Endometrium (tissue), 2 donors: ENCODE results near the gene RAB30.
"Not testable (repeated sequence)": the region's sequence is repeated elsewhere in the genome, so short reads cannot be mapped to it uniquely, and the experiment has no call there.

ENCODE experiments used
- FAIRE-seq: peaks from 2 replicates; lab custom pipeline; 2012; peaks lifted over from hg19 to GRCh38; lab: Jason Lieb, UNC
- donor health status: control.
- donor health status: control.

Gene RAB30

DNA sequence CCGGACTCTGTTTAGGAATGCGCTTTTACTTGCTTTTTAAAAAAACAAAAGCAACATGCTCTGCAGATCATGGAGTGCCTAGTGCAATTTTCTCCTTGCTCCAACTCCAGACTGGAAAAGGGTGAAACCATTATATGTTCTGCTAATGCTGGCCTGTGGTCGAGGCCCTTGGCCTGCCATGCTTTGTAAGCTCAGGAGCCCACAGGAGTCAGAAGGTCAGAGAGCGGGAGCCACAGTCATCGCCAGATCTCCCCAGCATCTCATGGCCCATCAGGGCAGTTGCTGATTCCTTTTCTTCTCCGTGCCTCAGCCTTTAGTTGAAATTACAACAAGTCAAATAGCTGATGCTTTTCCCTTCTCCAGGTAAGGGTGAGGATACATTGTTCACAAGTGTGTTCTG lies 89.8 kb downstream of the RAB30 start:
- no peak for FAIRE-seq

DNA sequence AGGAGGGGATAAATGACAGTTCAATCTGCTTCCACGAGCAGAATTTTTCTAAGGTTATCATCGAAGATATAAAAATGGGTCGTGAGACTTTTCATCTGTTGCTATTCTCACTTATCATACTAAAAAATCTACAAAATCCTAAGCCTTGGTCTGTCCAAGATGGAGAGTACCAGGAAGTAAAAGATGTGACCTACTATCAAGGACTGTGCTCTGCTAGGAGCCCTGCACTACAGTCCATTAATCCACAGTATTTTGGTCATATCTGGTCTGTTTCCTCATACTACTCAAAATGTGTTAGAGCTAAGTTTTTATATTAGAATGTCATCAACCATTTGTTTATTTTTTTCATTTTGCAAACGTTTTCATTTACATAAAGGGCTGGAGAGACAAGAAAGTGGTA lies 90.8 kb downstream of the RAB30 start:
- no peak for FAIRE-seq

DNA sequence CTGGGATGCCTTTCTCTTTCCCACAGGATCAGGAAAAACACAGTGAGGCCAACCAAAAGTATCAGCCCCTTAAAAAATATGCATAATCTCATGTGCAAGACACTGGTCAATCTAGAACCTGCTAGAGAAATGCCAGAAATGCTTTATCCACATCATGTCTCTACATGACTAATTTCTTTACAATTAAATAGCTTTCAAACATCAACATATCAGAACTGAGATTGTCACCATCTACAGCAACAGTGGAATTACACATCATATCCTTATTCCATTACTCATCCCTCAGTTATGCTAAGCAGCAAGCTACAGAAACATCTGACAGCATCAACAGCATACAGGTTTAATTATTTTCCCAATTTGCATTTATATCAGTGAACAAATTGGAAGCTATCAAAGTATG lies 91.4 kb downstream of the RAB30 start:
- FAIRE-seq: no peak

DNA sequence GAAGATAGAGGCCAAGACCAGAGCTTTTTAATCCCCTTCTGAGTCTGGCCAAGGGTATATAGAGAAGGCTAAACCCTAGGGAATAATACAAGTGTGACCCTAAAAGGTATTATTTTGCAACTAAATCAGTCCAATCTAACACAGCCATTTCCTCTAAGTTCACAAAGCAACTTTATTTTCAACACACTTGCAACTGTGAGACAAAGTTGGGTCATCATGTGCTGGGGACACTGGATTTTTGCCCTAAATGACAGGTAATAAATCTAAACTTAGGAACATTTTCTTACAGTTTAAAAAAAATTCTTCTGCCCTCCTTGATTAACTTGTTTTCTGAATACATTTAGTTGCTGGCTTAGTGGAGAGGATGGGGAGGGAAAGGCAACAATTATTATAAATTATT lies 91.9 kb downstream of the RAB30 start:
- FAIRE-seq: no peak

DNA sequence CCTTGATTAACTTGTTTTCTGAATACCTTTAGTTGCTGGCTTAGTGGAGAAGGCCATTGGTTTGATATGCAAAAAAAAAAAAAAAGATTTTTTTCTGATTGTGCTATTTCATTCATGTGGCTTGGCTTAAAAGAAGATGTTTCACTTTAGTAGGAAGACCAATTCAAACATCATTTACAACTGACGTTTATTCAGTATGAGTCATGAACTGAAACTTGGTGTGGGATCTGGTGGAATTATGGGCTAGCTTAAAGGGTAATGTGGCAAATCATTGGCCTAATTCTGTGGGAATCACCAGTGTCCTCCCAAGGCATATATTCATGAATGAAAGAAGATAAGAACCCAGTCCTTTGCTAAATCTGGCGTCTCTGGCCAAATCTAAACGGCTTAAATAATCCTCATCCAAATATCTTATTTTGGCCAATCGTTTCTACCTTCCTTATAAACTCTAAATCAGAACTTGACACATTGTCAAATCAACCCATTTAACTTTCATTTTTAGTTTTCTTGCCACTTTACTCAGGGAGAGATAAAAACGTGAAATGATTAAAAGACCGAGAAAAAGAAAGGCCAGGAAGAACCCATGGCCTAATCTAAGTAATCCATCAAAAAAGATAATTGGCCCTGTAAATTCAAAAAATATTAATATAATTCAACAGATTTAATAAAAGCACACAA lies 93.1 kb downstream of the RAB30 start:
- no peak for FAIRE-seq

DNA sequence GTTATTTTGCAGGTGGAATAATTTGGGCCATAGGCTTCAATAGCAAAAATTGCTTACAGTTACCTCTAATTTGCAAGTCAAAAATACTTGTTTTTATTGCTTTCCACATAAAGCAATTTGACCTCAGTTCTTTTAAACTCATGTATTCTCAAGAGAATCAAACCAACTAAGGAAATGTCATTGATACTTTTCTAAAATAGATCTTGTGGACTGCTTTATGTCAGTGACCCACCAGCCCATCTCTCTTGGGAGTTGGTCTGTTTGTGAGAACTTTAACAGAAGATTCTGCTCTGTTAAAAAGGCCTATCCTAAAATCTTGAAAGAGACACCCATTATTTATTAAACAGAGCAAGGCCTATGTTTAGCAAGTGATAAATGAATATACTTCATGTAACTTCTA lies 94.9 kb downstream of the RAB30 start:
- FAIRE-seq: no peak

DNA sequence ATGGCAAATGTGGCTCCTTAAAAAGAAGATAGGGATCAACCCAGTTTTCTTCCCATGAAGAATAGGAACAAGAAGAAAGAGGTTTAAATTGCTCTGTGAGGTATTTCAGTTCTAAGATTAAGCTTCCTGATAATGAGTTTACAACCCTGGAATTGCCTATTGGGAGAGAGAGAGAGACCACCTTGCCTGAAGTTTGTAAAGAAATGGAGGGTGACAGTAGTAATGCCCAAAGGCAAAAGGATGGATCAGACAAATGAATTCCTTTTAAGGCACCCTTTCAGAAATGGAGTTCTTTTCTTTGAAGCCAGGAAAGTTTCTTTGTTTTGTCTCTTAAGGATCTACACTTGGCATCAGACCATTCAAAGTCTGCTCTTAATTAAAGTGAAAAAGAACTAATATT lies 95.8 kb downstream of the RAB30 start:
- FAIRE-seq: no peak

DNA sequence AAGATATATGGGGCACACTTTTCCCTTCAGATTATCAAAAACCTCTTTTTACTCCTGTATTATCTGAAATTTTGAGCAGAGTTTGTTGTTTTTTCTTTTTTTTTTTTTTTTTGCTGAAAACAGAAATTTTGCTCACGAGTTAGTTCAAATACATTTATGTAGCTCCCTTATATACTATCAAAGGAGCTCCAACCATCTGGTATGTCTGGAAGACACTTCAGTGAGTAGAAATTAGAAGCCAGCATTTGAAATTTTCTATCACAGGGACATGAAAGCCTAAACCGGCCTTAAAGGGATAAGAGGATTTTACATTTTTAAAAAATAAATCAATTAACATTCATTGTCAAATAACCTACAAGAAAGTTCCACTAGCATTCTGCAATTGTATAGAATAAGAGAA lies 96.8 kb downstream of the RAB30 start:
- no peak for FAIRE-seq

DNA sequence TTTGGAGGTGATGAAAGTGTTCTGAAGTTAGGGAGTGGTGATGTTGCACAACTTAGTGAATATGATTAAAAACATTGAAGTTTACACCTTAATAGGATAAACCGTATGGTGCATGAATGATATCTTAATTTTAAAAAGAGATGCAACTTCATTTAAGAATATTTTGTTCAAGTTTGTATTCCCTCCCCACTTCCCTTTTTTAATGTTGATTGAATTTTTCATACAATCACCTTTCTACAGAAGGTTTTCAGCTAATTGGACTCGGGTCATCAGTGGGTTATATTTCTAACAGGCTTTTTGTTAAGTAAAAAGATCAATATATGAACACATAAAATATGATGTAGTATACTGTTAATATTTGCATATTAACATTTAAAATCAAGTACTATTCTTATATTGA lies 97.6 kb downstream of the RAB30 start:
- no peak for FAIRE-seq

DNA sequence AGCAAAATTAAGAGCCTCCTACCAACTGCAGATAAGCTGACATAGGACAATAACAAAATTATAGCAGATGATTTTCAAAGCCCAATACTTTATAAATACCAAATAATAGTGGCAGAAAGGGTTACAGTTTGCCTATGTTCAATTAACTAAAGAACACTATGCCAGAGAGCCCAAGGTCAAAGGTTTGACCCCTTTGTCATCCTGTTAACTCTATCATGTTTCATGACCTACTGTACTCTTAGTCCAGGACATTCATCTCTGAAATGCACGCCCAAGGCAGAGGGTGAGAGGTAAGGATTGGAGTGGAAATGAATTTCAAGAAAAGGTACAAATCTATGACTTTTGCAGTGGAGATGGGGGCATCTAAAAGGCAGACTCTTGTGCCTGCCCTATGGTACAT lies 99.6 kb downstream of the RAB30 start:
- FAIRE-seq: no peak

DNA sequence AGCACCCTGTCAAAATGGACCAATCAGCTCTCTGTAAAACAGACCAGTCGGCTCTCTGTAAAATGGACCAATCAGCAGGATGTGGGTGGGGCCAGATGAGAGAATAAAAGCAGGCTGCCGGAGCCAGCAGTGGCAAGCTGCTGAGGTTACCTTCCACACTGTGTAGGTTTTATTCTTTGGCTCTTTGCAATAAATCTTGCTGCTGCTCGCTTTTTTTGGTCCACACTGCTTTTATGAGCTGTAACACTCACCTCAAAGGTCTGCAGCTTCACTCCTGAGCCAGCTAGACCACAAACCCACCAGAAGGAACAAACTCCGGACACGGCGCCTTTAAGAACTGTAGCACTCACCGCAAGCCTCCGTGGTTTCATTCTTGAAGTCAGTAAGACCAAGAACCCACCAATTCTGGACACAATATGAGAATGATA lies 100.2 kb downstream of the RAB30 start:
- FAIRE-seq: not testable (repeated sequence)

DNA sequence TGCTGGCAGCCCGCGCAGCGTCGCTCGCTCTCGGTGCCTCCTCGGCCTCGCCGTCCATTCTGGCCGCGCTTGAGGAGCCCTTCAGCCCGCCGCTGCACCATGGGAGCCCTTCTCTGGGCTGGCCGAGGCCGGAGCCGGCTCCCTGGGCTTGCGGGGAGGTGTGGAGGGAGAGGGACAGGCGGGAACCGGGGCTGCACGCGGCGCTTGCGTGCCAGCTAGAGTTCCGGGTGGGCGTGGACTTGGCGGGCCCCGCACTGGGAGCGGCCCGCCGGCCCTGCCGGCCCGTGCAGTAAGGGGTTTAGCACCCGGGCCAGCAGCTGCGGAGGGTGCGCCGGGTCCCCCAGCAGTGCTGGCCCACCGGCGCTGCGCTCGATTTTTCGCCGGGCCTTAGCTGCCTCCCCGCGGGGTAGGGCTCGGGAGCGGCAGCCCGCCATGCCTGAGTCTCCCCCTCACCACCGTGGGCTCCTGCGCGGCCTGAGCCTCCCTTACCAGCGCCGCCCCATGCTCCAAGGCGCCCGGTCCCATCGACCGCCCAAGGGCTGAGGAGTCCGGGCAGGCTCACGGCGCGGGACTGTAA lies 101.1 kb downstream of the RAB30 start:
- not testable (repeated sequence) for FAIRE-seq

DNA sequence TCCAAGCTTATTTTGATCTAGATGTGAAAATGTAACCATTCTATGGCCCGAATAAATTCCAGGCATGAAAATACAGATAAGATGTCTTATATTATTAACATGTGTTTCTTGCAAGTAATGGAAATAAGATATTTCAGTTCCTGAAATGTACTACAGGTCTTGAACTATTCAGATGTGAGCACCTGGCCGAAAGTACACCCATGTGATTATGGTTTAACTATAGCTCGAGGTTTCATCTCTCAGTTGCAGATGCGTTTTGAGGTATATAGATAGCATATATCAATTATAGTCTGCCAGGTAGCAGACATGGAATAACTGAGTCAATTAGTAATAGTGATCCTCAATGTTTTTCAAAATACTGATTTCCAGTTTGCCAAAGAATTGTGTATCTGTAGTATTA lies 101.9 kb downstream of the RAB30 start:
- no peak for FAIRE-seq

DNA sequence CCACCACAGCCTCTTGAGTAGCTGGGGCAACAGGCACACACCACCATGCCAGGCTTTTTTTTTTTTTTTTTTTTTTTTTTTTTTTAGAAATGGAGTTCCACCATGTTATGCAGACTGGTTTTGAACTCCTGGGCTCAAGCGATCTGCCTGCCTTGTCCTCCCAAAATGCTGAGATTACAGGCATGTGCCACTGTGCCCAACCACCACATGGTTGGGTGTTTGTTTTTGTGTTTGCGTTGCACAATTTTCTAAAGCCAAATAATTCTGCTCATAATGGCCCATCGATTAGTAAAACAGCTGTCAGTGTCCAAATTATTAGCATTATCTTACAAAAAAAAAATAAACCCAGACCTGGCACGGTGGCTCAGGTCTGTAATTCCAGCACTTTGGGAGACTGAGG lies 104.3 kb downstream of the RAB30 start:
- no peak for FAIRE-seq

DNA sequence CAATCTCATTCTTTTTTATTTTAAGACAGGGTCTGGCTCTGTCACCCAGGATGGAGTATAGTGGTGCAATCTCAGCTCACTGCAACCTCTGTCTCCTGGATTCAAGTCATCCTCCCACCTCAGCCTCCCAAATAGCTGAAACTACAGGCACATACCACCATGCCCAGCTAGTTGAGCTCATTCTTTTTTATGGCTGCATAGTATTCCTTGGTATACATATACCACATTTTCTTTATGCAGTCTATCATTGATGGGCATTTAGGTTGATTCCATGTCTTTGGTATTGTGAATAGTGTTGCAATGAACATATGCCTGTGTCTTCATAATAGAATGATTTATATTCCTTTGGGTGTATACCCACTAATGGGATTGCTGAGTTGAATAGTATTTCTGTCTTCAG lies 109.7 kb downstream of the RAB30 start:
- FAIRE-seq: not testable (repeated sequence)

DNA sequence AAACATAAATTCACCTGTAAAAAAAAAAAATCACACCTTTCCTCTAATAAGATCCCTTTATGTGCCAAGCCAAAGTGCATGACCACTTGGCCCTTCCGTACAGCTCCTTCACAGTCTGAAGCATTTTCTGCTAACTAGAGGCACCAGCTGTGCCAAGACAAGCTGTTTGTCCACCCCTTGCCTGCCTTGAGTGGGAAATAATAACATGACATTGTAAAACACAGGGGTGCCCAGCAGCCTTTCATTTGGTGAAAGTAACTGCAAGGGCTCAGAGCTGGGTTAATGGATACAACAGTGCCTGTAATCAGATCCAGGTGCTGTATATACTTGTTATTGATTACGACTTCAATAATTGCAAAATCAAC lies 110.9 kb downstream of the RAB30 start:
- no peak for FAIRE-seq

DNA sequence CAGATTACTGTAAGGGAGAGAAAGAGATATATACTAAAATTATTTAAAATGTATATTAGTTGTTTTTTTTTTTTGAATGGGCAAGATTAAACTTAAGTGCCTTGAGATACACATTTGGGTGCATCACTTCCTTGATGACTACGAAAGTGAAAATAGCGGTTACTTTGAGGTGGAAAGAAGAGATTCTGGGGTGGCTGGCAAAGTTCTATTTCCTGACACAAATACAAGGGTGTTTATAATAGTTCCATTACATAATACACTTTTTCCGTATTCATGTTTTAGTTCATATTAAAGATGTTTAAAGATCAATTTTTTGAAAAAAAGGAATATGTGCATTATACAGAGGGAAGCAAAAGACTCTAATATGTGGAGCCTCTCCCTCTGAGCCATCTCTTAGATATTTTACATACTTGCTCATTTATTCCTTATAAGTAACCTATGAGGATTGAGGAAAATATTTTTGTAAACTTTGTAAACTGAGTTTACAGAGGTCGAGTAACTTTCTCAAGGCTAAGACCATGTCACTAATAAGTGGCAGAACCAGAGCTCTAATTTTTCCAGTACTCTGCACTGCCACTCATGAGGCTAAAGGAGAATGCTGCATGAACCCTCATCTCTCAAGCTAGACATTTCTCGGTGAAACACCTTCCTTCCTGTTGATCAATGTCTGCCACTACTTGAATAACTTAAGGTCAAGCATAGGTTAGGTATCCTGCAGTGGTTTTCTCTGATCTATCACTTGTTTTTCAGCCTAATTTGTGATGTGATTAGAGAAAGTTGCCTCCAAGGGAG lies 111.5 kb downstream of the RAB30 start:
- FAIRE-seq: no peak

DNA sequence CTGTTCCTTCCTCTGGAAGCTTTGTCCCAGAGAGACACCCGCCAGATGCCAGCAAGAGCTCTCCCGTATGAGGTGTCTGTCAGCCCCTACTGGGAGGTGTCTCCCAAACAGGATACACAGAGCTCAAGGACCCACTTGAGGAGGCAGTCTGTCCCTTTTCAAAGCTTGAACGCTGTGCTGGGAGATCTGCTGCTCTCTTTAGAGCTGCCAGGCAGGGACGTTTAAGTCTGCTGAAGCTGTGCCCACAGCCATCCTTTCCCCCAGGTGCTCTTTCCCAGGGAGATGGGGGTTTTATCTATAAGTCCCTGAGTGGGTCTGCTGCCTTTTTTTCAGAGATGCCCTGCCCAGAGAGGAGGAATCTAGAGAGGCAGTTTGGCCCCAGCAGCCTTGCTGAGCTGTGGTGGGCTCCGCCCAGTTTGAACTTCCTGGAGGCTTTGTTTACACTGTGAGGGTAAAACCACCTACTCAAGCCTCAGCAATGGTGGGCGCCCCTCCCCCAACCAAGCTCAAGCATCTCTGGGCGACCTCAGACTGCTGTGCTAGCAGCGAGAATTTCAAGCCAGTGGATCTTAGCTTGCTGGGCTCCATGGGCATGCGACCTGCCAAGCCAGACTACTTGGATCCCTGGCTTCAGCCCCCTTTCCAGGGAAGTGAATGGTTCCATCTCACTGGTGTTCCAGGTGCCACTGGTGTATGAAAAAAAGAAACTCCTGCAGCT lies 115.8 kb downstream of the RAB30 start:
- FAIRE-seq: not testable (repeated sequence)

DNA sequence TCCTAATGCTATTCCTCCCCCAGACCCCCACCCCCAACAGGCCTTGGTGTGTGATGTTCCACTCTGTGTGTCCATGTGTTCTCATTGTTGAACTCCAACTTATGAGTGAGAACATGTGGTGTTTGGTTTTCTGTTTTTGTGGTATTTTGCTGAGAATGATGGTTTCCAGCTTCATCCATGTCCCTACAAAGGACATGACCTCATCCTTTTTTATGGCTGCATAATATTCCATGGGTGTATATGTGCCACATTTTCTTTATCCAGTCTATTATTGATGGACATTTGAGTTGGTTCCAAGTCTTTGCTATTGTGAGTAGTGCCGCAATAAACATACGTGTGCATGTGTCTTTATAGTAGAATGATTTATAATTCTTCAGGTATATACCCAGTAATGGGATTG lies 121.2 kb downstream of the RAB30 start:
- not testable (repeated sequence) for FAIRE-seq

DNA sequence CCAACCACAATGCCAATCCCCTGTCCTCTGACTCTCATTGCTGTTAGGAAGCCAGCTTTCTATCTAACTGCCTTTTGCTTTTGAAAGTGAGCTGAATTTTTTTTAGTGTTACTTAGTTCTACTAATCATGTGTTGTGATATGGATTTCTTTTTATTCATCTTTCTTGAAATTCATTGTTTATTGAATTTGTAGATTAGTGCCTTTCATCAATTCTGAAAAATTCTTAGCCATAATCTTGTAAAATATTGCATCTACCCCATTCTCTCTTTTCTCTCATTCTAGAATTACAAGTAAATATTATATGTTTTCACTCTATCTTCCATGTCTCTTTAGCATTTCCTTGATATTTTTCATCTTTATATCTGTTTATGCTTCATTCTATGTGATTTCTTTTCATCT lies 122.3 kb downstream of the RAB30 start:
- no peak for FAIRE-seq

DNA sequence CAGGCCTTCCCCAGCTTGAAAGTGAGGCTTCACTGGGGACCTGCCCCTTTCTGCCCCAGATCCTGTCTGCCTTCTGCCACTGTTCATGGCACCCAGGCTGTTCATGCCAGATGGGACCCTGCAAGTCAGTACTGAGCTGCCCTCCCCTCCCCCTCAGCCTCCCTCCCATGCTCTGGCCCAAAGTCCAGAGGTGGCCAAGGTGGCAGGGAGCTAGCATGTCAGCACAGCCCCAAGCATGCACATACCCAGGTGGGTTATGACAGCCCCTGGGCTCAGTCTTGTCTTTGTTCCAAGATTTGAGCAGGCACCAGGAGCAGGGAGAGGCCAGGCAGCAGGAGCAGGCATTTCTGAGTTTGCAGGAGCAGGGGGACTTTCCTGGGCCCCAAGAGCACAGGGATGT lies 126.0 kb downstream of the RAB30 start:
- FAIRE-seq: no peak

DNA sequence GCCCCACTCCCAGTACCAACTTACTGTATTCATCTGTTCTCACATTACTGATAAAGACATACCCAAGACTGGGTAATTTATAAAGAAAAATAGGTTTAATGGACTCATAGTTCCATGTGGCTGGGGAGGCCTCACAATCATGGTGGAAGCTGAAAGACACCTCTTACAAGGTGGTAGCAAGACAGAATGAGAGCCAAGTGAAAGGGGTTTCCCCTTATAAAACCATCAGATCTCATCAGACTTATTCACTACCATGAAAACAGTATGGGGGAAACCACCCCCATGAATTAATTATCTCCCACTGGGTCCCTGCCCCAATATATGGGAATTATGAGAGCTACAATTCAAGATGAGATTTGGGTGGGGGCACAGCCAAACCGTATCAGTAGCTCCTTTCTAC lies 126.7 kb downstream of the RAB30 start:
- FAIRE-seq: not testable (repeated sequence)

DNA sequence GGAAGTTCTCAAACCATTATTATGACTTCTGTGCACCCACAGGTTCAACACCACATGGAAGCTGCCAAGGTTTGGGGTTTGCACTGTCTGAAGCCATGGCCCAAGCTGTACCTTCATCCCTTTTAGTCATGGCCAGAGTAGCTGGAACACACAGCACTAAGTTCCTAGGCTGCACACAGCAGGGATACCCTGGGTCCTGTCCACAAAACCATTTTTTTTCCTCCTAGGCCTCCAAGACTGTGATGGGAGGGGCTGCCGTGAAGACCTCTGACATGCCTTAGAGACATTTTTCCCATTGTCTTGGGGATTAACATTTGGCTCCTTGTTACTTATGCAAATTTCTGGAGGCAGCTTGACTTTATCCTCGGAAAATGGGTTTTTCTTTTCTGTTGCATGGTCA lies 127.5 kb downstream of the RAB30 start:
- FAIRE-seq: no peak
